Vagina (tissue), 2 donors: ENCODE data around the gene IFNL4.

ENCODE experiments used
- POLR2A ChIP-seq, 2 donors: fragments of 450-650 bp; IDR thresholded peaks; one replicate each; pipeline ENCODE4 v1.6.1; 2017; ENCODE audit warnings: antibody characterized with exemption in 2 of 2, mild to moderate bottlenecking in 2 of 2, moderate library complexity in 2 of 2
- TF ChIP-seq, protein P1 (sequence below), 3 experiments: fragments of 450-650 bp in 2 of 3; fragments of 200-600 bp in 1 of 3; sonication (generic) in 1 of 3; IDR thresholded peaks; one replicate each; pipeline ENCODE4 v1.5.1; 2017 to 2019; ENCODE audit warnings: antibody characterized with exemption in 3 of 3, mild to moderate bottlenecking in 2 of 3, moderate library complexity in 2 of 3

GRCh38 chr19:39205449-39205764 lies 43.2 kb downstream of the IFNL4 start:
- TF ChIP-seq, protein P1, sequence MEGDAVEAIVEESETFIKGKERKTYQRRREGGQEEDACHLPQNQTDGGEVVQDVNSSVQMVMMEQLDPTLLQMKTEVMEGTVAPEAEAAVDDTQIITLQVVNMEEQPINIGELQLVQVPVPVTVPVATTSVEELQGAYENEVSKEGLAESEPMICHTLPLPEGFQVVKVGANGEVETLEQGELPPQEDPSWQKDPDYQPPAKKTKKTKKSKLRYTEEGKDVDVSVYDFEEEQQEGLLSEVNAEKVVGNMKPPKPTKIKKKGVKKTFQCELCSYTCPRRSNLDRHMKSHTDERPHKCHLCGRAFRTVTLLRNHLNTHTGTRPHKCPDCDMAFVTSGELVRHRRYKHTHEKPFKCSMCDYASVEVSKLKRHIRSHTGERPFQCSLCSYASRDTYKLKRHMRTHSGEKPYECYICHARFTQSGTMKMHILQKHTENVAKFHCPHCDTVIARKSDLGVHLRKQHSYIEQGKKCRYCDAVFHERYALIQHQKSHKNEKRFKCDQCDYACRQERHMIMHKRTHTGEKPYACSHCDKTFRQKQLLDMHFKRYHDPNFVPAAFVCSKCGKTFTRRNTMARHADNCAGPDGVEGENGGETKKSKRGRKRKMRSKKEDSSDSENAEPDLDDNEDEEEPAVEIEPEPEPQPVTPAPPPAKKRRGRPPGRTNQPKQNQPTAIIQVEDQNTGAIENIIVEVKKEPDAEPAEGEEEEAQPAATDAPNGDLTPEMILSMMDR (IDR thresholded peaks at IDR 0.05) = no peak
- no peak for TF ChIP-seq POLR2A (IDR thresholded peaks at IDR 0.05)
